OCI-LY7 (cell line): Measurements from ENCODE around the gene GJC2. TPM values are rescaled to one million over a fixed set of nuclear protein-coding genes. Genes with fewer than 3 reads are reported as not detected.
A peak's percentile ranks its signal among the peaks of the same experiment; 100 is the strongest.

ENCODE experiments used
- BruUV-seq: library from RNA; stranded (reverse); fragments of 400-500 nt; replicated peaks from 2 replicates; lab custom pipeline; 2021; lab: Mats Ljungman, UMichigan
- CTCF ChIA-PET: fragments of 300-600 bp; sonication (Branson Sonifier 250); formaldehyde crosslinking; loops from one replicate; lab custom pipeline; 2022; ENCODE audit warnings: antibody characterized with exemption; ENCODE audit not compliant: unreplicated experiment; lab: Charles Lee
- POLR2A ChIA-PET: fragments of 300-600 bp; sonication (Branson Sonifier 250); formaldehyde crosslinking; loops from one replicate; lab custom pipeline; 2022; ENCODE audit warnings: antibody characterized with exemption; lab: Charles Lee
- DNase-seq: peaks from one replicate; pipeline ENCODE4 v3.0.0-alpha.2; 2015; ENCODE audit warnings: low spot score
- H2AFZ ChIP-seq: fragments of 200-600 bp; sonication (generic), shearing (Covaris generic); 2 replicates; pipeline ENCODE4 v1.6.1; 2014; ENCODE audit warnings: mild to moderate bottlenecking, antibody characterized with exemption, low read length, moderate library complexity
- H3K27ac ChIP-seq: fragments of 200-600 bp; sonication (generic); 2 replicates; pipeline ENCODE4 v1.5.1; 2014; ENCODE audit warnings: mixed run types, low read depth, mild to moderate bottlenecking, moderate library complexity, low read length, inconsistent platforms; ENCODE audit not compliant: poor library complexity, severe bottlenecking
- H3K36me3 ChIP-seq: fragments of 200-600 bp; sonication (generic); 2 replicates; pipeline ENCODE4 v1.6.1; 2014; ENCODE audit warnings: mild to moderate bottlenecking, antibody characterized with exemption, low read length, moderate library complexity, mixed read lengths; ENCODE audit not compliant: insufficient read depth
- H3K4me1 ChIP-seq: fragments of 200-600 bp; sonication (generic); 2 replicates; pipeline ENCODE4 v1.5.1; 2014; ENCODE audit warnings: mild to moderate bottlenecking, low read length; ENCODE audit not compliant: insufficient read depth, poor library complexity, severe bottlenecking
- H3K4me2 ChIP-seq: fragments of 200-600 bp; sonication (generic); 2 replicates; pipeline ENCODE4 v1.6.1; 2014; ENCODE audit warnings: mild to moderate bottlenecking, low read length
- H3K4me3 ChIP-seq: fragments of 200-600 bp; sonication (generic); 2 replicates; pipeline ENCODE4 v1.5.1; 2014; ENCODE audit warnings: mild to moderate bottlenecking, low read depth, low read length; ENCODE audit not compliant: poor library complexity, severe bottlenecking
- H3K79me2 ChIP-seq: fragments of 200-600 bp; sonication (generic); 2 replicates; pipeline ENCODE4 v1.6.1; 2016; ENCODE audit warnings: low read depth, mild to moderate bottlenecking, low read length, moderate library complexity, mixed read lengths; ENCODE audit not compliant: insufficient read depth
- H3K9me2 ChIP-seq: fragments of 200-600 bp; sonication (generic); 2 replicates; pipeline ENCODE4 v1.6.1; 2016; ENCODE audit warnings: mild to moderate bottlenecking, low read length, mixed read lengths; ENCODE audit not compliant: insufficient read depth
- H3K9me3 ChIP-seq: fragments of 200-600 bp; sonication (generic); 2 replicates; pipeline ENCODE4 v1.6.1; 2014; ENCODE audit warnings: mild to moderate bottlenecking, mixed run types, low read length, mixed read lengths
- H4K20me1 ChIP-seq: fragments of 200-600 bp; sonication (generic); 2 replicates; pipeline ENCODE4 v1.6.1; 2014; ENCODE audit warnings: mild to moderate bottlenecking, antibody characterized with exemption, low read length, moderate library complexity, mixed read lengths; ENCODE audit not compliant: insufficient read depth
- EZH2phosphoT487 ChIP-seq: fragments of 200-600 bp; sonication (generic); IDR thresholded peaks from 2 replicates; pipeline ENCODE4 v1.6.1; 2018; ENCODE audit warnings: low read depth, borderline replicate concordance, mild to moderate bottlenecking, mixed run types, antibody characterized with exemption, low read length, moderate library complexity, mixed read lengths
- intact Hi-C: fragments of 100-400 bp; cut with micrococcal nuclease; formaldehyde crosslinking; loops from one replicate; pipeline ENCODE4 v1.10.0; 2022; ENCODE audit not compliant: unreplicated experiment
- total RNA-seq, 2 experiments: library from RNA; depleted of rRNA in 1 of 2; stranded (reverse); fragments of >200 nt in 1 of 2; shearing (Covaris generic) in 1 of 2; gene quantifications; 2 replicates each; pipeline ENCODE4 v1.2.3, GENCODE V29; 2014 to 2022
- TF ChIP-seq, protein P1 (sequence below): fragments of 200-600 bp; sonication (generic); conservative IDR thresholded peaks from 2 replicates; pipeline ENCODE4 v1.5.1; 2014; ENCODE audit warnings: mild to moderate bottlenecking, antibody characterized with exemption, low read length, moderate library complexity, mixed read lengths

Gene GJC2
- total RNA-seq, 2 experiments from 2014 or later = 0.22 to 0.80 TPM

GRCh38 chr1:228166170-228166936 is 16.6 kb downstream of the GJC2 start:
- Histone ChIP-seq H4K20me1 (peaks cover 5% of the 10 kb centered on the region; the same call in 1 of the 2 replicates), H3K4me1 (peaks cover 25% of the 10 kb centered on the region), H3K27ac (peak overlapping the region; percentile 83), H3K4me2 (peak overlapping the region; percentile 96), H3K79me2 (peaks cover 11% of the 10 kb centered on the region; the same call in 1 of the 2 replicates), H3K4me3 (peak overlapping the region; percentile 86), H3K36me3 (no peaks in the 10 kb centered on the region), H2AFZ (no peak overlapping the region), H3K9me2 (no peaks in the 10 kb centered on the region), H3K9me3 (no peaks in the 10 kb centered on the region)
- ChIA-PET POLR2A (interaction anchor here (0.6 to 2.5 kb wide), 9 partner anchors 12 to 434 kb away, joined by 3 to 19 read pairs (median 5); partner anchors contain the start of gene GUK1), CTCF (interaction anchor here (1.1 to 1.4 kb wide), 3 partner anchors 10 to 41 kb away, joined by 3 to 8 read pairs (median 5); no protein-coding TSS in a partner anchor)
- TF ChIP-seq, protein P1, sequence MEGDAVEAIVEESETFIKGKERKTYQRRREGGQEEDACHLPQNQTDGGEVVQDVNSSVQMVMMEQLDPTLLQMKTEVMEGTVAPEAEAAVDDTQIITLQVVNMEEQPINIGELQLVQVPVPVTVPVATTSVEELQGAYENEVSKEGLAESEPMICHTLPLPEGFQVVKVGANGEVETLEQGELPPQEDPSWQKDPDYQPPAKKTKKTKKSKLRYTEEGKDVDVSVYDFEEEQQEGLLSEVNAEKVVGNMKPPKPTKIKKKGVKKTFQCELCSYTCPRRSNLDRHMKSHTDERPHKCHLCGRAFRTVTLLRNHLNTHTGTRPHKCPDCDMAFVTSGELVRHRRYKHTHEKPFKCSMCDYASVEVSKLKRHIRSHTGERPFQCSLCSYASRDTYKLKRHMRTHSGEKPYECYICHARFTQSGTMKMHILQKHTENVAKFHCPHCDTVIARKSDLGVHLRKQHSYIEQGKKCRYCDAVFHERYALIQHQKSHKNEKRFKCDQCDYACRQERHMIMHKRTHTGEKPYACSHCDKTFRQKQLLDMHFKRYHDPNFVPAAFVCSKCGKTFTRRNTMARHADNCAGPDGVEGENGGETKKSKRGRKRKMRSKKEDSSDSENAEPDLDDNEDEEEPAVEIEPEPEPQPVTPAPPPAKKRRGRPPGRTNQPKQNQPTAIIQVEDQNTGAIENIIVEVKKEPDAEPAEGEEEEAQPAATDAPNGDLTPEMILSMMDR = peak; percentile 60
- TF ChIP-seq EZH2phosphoT487 = no peak
- no TSS peak for BruUV-seq
- DNase-seq = peak; percentile 53
- intact Hi-C loops = loop anchor here (1.0 to 5.0 kb wide), 7 partner anchors 28 to 379 kb away; partner anchors contain the start of gene ARF1

DNA sequence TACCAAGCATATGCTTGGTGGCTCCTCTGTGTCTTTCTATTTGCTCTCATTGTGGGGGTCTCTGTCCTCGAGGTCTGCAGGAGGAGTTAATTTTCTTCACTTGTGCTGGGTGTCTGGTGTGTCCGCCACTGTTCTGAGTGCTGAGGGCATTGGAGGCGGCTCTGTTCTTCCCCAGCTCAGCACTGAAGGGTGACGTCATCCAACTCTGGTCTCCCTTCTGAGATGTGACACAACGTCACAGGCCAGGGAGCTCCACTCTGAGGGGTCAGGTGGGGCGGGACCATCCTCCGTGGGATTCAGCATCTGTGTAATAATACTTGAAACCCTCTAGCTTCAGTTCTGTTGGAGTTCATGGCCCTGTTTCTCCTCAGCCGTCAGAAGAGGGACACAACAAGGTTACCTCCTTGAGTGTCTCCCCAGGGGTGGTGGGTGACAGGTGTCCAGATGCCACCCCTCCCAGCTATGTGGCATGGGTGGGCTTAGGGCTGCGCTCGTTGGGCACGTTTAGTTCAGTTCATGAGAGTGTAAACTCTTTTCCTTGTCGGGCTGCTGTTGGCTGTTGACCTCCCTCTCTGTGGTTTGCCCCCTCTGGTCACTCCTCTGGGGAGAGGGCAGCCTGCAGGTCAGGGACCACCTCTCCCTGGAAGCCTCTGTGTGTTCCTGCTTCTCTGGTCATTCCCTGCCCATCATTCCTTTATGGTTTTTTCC is 19.0 kb downstream of the GJC2 start:
- Histone ChIP-seq H3K36me3 (no peaks in the 10 kb centered on the region), H3K4me3 (no peak overlapping the region), H3K4me2 (no peak overlapping the region), H4K20me1 (peaks cover 5% of the 10 kb centered on the region; the same call in 1 of the 2 replicates), H3K4me1 (peaks cover 19% of the 10 kb centered on the region), H3K27ac (no peak overlapping the region), H3K79me2 (peaks cover 11% of the 10 kb centered on the region; the same call in 1 of the 2 replicates), H3K9me2 (no peaks in the 10 kb centered on the region), H2AFZ (no peak overlapping the region), H3K9me3 (no peaks in the 10 kb centered on the region)
- ChIA-PET POLR2A (interaction anchor here (1.0 to 1.5 kb wide), 2 partner anchors 31 to 33 kb away, joined by 3 to 4 read pairs; no protein-coding TSS in a partner anchor), CTCF (no interaction called here)
- no TSS peak for BruUV-seq
- DNase-seq = no peak
- no peak for TF ChIP-seq EZH2phosphoT487
- TF ChIP-seq, protein P1 = no peak
- intact Hi-C loops = loop anchor here (5.0 kb wide), 2 partner anchors 86 to 381 kb away; partner anchors contain the start of gene ARF1
